Right lobe of liver (tissue), 6 donors: ENCODE measurements around the gene ADARB1. TPM values are rescaled to one million over a fixed set of nuclear protein-coding genes. Genes with fewer than 3 reads are reported as not detected.

Experiments used
- ATAC-seq, 4 donors: fragments of 200-7000 bp; cut with Tn5 transposase; one replicate each; pipeline ENCODE4 v1.9.1; 2020; ENCODE audit warnings: mild to moderate bottlenecking in 4 of 4, moderate library complexity in 4 of 4
- DNase-seq, 3 donors: peaks; one replicate each; pipeline ENCODE4 v3.0.0-alpha.2; 2020
- H3K27ac ChIP-seq, 3 donors: fragments of 200-600 bp; one replicate each; pipeline ENCODE4 v1.8.0; 2022
- H3K27me3 ChIP-seq, 2 donors: fragments of 200-600 bp; one replicate each; pipeline ENCODE4 v1.8.0; 2022
- H3K36me3 ChIP-seq, 4 donors: fragments of 200-600 bp; sonication (generic) in 1 of 4; one replicate each; pipeline versions ENCODE4 v1.5.1 to v1.8.0; 2017 to 2022; ENCODE audit warnings: control low read depth in 1 of 4
- H3K4me1 ChIP-seq, 4 donors: fragments of 200-600 bp; sonication (generic) in 1 of 4; one replicate each; pipeline versions ENCODE4 v1.5.1 to v1.8.0; 2017 to 2022; ENCODE audit warnings: control low read depth in 1 of 4
- H3K4me3 ChIP-seq, 3 donors: fragments of 200-600 bp; one replicate each; pipeline ENCODE4 v1.8.0; 2022
- H3K9me3 ChIP-seq, 4 donors: fragments of 200-600 bp; sonication (generic) in 1 of 4; one replicate each; pipeline versions ENCODE4 v1.5.1 to v1.8.0; 2017 to 2022; ENCODE audit warnings: control low read depth in 1 of 4
- CTCF ChIP-seq, 4 donors: fragments of 200-600 bp in 3 of 4; fragments of 450-650 bp in 1 of 4; IDR thresholded peaks; one replicate each; pipeline versions ENCODE4 v1.5.1 to v1.8.0; 2016 to 2022; ENCODE audit warnings: antibody characterized with exemption in 4 of 4, mild to moderate bottlenecking in 2 of 4
- POLR2A ChIP-seq: fragments of 450-650 bp; IDR thresholded peaks from one replicate; pipeline ENCODE4 v1.6.1; 2017; ENCODE audit warnings: antibody characterized with exemption, mild to moderate bottlenecking
- WGBS: methylation state at CpG from one replicate; pipeline ENCODE4 v1.1.6; 2018; ENCODE audit warnings: low coverage, low lambda C conversion rate; ENCODE audit not compliant: insufficient coverage; ENCODE audit errors: missing lambda C conversion rate; 5-methylcytosine and 5-hydroxymethylcytosine counted together
- intact Hi-C, 2 donors: fragments of 100-400 bp; cut with DNase I; formaldehyde crosslinking; loops; one replicate each; pipeline versions ENCODE4 v1.11.2 to v1.14.1; 2022
- total RNA-seq, 6 experiments: library from RNA; depleted of rRNA in 2 of 6; stranded (reverse); fragments of >200 nt in 2 of 6; fragmentation: NEBNext Ultra II Directional in 3 of 6; extraction: Animal tissue kit (Norgen Biotek cat#: 25700) in 3 of 6; gene quantifications; one replicate each; pipeline versions ENCODE4 v1.1.0 to v1.2.4, GENCODE V29; 2016 to 2023
- donor health status: DM: no; HTN: yes; CAD: no.
- donor health status: DM: no; HTN: no; CAD: no.
- donor health status: DM: no; HTN: no; CAD: no.
- donor health status: DM: no; HTN: yes; CAD: no.
- donor health status: DM: no; HTN: yes; CAD: no.

The ADARB1 gene
- total RNA-seq, 6 experiments from 2014 or later: 4.7 to 9.9 (median 8.6) TPM

GRCh38 chr21:45215213-45215612, 140.8 kb downstream of the ADARB1 start:
- H3K27ac ChIP-seq: no peak overlapping the region
- H3K27me3 ChIP-seq: no peaks in the 10 kb centered on the region
- 80% methylated on average over 2 of the region's 2 CpGs for whole genome bisulfite sequencing
- ATAC-seq (no peak), DNase-seq (no peak)
- no peaks in the 10 kb centered on the region for H3K36me3 ChIP-seq
- H3K4me1 ChIP-seq: no peaks in the 10 kb centered on the region
- no peak for TF ChIP-seq CTCF (IDR thresholded peaks at IDR 0.05)
- intact Hi-C loops: no loop called here
- peaks cover 0 to 8% (median 0%) of the 10 kb centered on the region in 4 donors for H3K9me3 ChIP-seq
- no peak overlapping the region for H3K4me3 ChIP-seq

GRCh38 chr21:45217010-45217409, 142.6 kb downstream of the ADARB1 start:
- intact Hi-C loops: no loop called here
- 64% methylated on average over 1 of the region's 1 CpG for WGBS

GRCh38 chr21:45219517-45219916, 145.1 kb downstream of the ADARB1 start:
- intact Hi-C loops: no loop called here
- no peak for ATAC-seq
- Histone ChIP-seq H3K9me3 (peaks cover 0 to 8% (median 0%) of the 10 kb centered on the region in 4 donors), H3K4me1 (no peaks in the 10 kb centered on the region), H3K27ac (no peak overlapping the region), H3K36me3 (no peaks in the 10 kb centered on the region), H3K4me3 (no peak overlapping the region), H3K27me3 (no peaks in the 10 kb centered on the region)
- WGBS: 97% methylated on average over 5 of the region's 6 CpGs
- no peak for TF ChIP-seq CTCF (IDR thresholded peaks at IDR 0.05)
- no peak for TF ChIP-seq POLR2A
- DNase-seq: no peak

More at GRCh38 chr21:45217010-45217409, 142.6 kb downstream of the ADARB1 start:
- Histone ChIP-seq H3K4me3 (no peak overlapping the region), H3K4me1 (no peaks in the 10 kb centered on the region), H3K36me3 (no peaks in the 10 kb centered on the region), H3K9me3 (peaks cover 0 to 8% (median 0%) of the 10 kb centered on the region in 4 donors), H3K27ac (no peak overlapping the region), H3K27me3 (no peaks in the 10 kb centered on the region)
- TF ChIP-seq POLR2A (no peak), CTCF (IDR thresholded peaks at IDR 0.05) (no peak)
- DNase-seq (no peak), ATAC-seq (no peak)

GRCh38 chr21:45220071-45220481, 145.7 kb downstream of the ADARB1 start:
- H3K27ac ChIP-seq: no peak overlapping the region
- H3K27me3 ChIP-seq: no peaks in the 10 kb centered on the region
- no peak for ATAC-seq
- no peak for DNase-seq
- intact Hi-C loops: no loop called here
- H3K36me3 ChIP-seq: no peaks in the 10 kb centered on the region
- peaks cover 0 to 8% (median 0%) of the 10 kb centered on the region in 4 donors for H3K9me3 ChIP-seq
- WGBS: 72% methylated on average over 3 of the region's 4 CpGs
- no peak overlapping the region for H3K4me3 ChIP-seq
- TF ChIP-seq POLR2A: no peak
- no peaks in the 10 kb centered on the region for H3K4me1 ChIP-seq

GRCh38 chr21:45220714-45221490, 146.5 kb downstream of the ADARB1 start:
- 96% methylated on average over 15 of the region's 29 CpGs for WGBS
- H3K27me3 ChIP-seq: no peaks in the 10 kb centered on the region
- H3K4me1 ChIP-seq: no peaks in the 10 kb centered on the region
- peaks cover 0 to 8% (median 0%) of the 10 kb centered on the region in 4 donors for H3K9me3 ChIP-seq
- ATAC-seq (no peak), DNase-seq (no peak)
- H3K36me3 ChIP-seq: no peaks in the 10 kb centered on the region
- no peak overlapping the region for H3K27ac ChIP-seq
- intact Hi-C loops: no loop called here
- H3K4me3 ChIP-seq: no peak overlapping the region
- TF ChIP-seq POLR2A (no peak), CTCF (IDR thresholded peaks at IDR 0.05) (no peak)
